T-cell (primary cell): ENCODE data around the gene CRACR2A. TPM values are rescaled to one million over a fixed set of nuclear protein-coding genes. Genes with fewer than 3 reads are reported as not detected.

Source experiments
- total RNA-seq, 35 experiments: library from RNA in 6 of 35; stranded (reverse) in 6 of 35; fragments of 120-200 nt in 1 of 35; gene quantifications; one replicate each; pipeline versions ENCODE4 v1.2.1 to v1.2.4 and lab custom pipeline; 2013 to 2026

Gene CRACR2A
- total RNA-seq, 5 donors from 2014 or later (not counting 1 experiment from before 2014, with no cell fraction given), result 38.3 to 47.0 (median 40.6) TPM

Other genes starting within 250 kb of the CRACR2A start
- gene PARP11, start 120.3 kb upstream of the CRACR2A start, total RNA-seq, result 10 to 100 TPM; 24.9 to 30.2 (median 26.3) TPM